Liver (tissue), 9 donors: ENCODE measurements around the gene TAL2. TPM values are rescaled to one million over a fixed set of nuclear protein-coding genes. Genes with fewer than 3 reads are reported as not detected.
A peak's percentile ranks its signal among the peaks of the same experiment; 100 is the strongest.

ENCODE experiments used
- DNase-seq: peaks from one replicate; pipeline ENCODE4 v3.0.0-alpha.2; 2017; ENCODE audit warnings: low spot score
- H3K27ac ChIP-seq, 2 donors: one replicate each; pipeline ENCODE4 v1.7.0; 2013; ENCODE audit warnings: inconsistent platforms in 2 of 2, low read length in 2 of 2, control low read depth in 1 of 2, low read depth in 1 of 2, mild to moderate bottlenecking in 1 of 2
- H3K27me3 ChIP-seq, 4 donors: one replicate each; pipeline versions ENCODE4 v1.6.1 to v1.7.0; 2013; ENCODE audit warnings: low read length in 3 of 4, inconsistent platforms in 1 of 4, mild to moderate bottlenecking in 1 of 4, moderate library complexity in 1 of 4; ENCODE audit not compliant: control insufficient read depth in 4 of 4, insufficient read depth in 4 of 4
- H3K36me3 ChIP-seq, 4 donors: one replicate each; pipeline versions ENCODE4 v1.6.1 to v1.7.0; 2013; ENCODE audit warnings: low read length in 3 of 4, mild to moderate bottlenecking in 3 of 4, low read depth in 1 of 4, moderate library complexity in 1 of 4; ENCODE audit not compliant: control insufficient read depth in 4 of 4, insufficient read depth in 3 of 4
- H3K4me1 ChIP-seq, 4 donors: one replicate each; pipeline versions ENCODE4 v1.6.1 to v1.7.0; 2013; ENCODE audit warnings: low read length in 3 of 4, mild to moderate bottlenecking in 3 of 4, moderate library complexity in 1 of 4; ENCODE audit not compliant: control insufficient read depth in 4 of 4, insufficient read depth in 4 of 4
- H3K4me3 ChIP-seq, 3 donors: one replicate each; pipeline versions ENCODE4 v1.6.1 to v1.7.0; 2013; ENCODE audit warnings: low read length in 3 of 3, control low read depth in 1 of 3, low read depth in 1 of 3, mild to moderate bottlenecking in 1 of 3
- H3K9ac ChIP-seq, 2 donors: one replicate each; pipeline ENCODE4 v1.7.0; 2013; ENCODE audit warnings: low read length in 2 of 2, mild to moderate bottlenecking in 2 of 2, moderate library complexity in 2 of 2, control low read depth in 1 of 2, low read depth in 1 of 2
- H3K9me3 ChIP-seq, 4 donors: one replicate each; pipeline versions ENCODE4 v1.6.1 to v1.7.0; 2013; ENCODE audit warnings: low read length in 3 of 4; ENCODE audit not compliant: control insufficient read depth in 4 of 4
- EGR1 ChIP-seq, 2 donors: IDR thresholded peaks; 2 replicates each; pipeline ENCODE4 v1.6.1; 2016 to 2018; ENCODE audit warnings: antibody characterized with exemption in 2 of 2, low read depth in 2 of 2
- FOXA2 ChIP-seq: IDR thresholded peaks from 2 replicates; pipeline ENCODE4 v1.6.1; 2016; ENCODE audit warnings: antibody characterized with exemption
- GABPA ChIP-seq, 2 donors: IDR thresholded peaks in 1 of 2; conservative IDR thresholded peaks in 1 of 2; 2 replicates each; pipeline ENCODE4 v1.6.1; 2016; ENCODE audit warnings: antibody characterized with exemption in 2 of 2, mild to moderate bottlenecking in 1 of 2, moderate library complexity in 1 of 2
- HNF4G ChIP-seq: IDR thresholded peaks from 2 replicates; pipeline ENCODE4 v1.6.1; 2016; ENCODE audit warnings: antibody characterized with exemption
- JUND ChIP-seq, 2 donors: IDR thresholded peaks; 2 replicates each; pipeline ENCODE4 v1.6.1; 2016; ENCODE audit warnings: antibody characterized with exemption in 2 of 2
- NR2F2 ChIP-seq: IDR thresholded peaks from 2 replicates; pipeline ENCODE4 v1.6.1; 2016; ENCODE audit warnings: antibody characterized with exemption
- RAD21 ChIP-seq, 2 donors: IDR thresholded peaks; 2 replicates each; pipeline ENCODE4 v1.6.1; 2016; ENCODE audit warnings: antibody characterized with exemption in 2 of 2, mild to moderate bottlenecking in 2 of 2
- RXRA ChIP-seq, 2 donors: IDR thresholded peaks; 2 replicates each; pipeline ENCODE4 v1.6.1; 2017 to 2018; ENCODE audit warnings: antibody characterized with exemption in 2 of 2, mild to moderate bottlenecking in 1 of 2
- SP1 ChIP-seq: IDR thresholded peaks from 2 replicates; pipeline ENCODE4 v1.6.1; 2018; ENCODE audit warnings: antibody characterized with exemption, mild to moderate bottlenecking
- TAF1 ChIP-seq: conservative IDR thresholded peaks from 2 replicates; pipeline ENCODE4 v1.6.1; 2016; ENCODE audit warnings: antibody characterized with exemption, mild to moderate bottlenecking
- YY1 ChIP-seq: IDR thresholded peaks from 2 replicates; pipeline ENCODE4 v1.6.1; 2016; ENCODE audit warnings: antibody characterized with exemption, mild to moderate bottlenecking
- WGBS: extraction: QIAGEN DNeasy Blood & Tissue Kit; methylation state at CpG from one replicate; pipeline ENCODE4 v1.1.7; 2013; 5-methylcytosine and 5-hydroxymethylcytosine counted together
- polyA plus RNA-seq, 2 donors: library from polyadenylated mRNA; stranded (reverse) in 1 of 2; unstranded in 1 of 2; fragments of 200-250 nt in 1 of 2; fragments of >200 nt in 1 of 2; fragmentation: Nextera tagmentation in 1 of 2; extraction: Ambion mirVana in 1 of 2; gene quantifications; one replicate each; pipeline versions ENCODE4 v1.2.1 to v1.2.3, GENCODE V29; 2013 to 2015
- total RNA-seq, 2 donors: library from RNA; depleted of rRNA; stranded (reverse); fragments of >200 nt; gene quantifications; one replicate each; pipeline ENCODE4 v1.2.3, GENCODE V29; 2014
- TF ChIP-seq, protein P1 (sequence below): IDR thresholded peaks from 2 replicates; pipeline ENCODE4 v1.6.1; 2016; ENCODE audit warnings: antibody characterized with exemption, mild to moderate bottlenecking
- TF ChIP-seq, protein P2 (sequence below): IDR thresholded peaks from 2 replicates; pipeline ENCODE4 v1.6.1; 2016; ENCODE audit warnings: antibody characterized with exemption
- TF ChIP-seq, protein P3 (sequence below): fragments of 150-350 bp; IDR thresholded peaks from 2 replicates; pipeline ENCODE4 v1.5.1; 2017; ENCODE audit warnings: improper control_type of control experiment, low read depth, low read length; ENCODE audit not compliant: missing input control
- TF ChIP-seq, protein P4 (sequence below): IDR thresholded peaks from 2 replicates; pipeline ENCODE4 v1.6.1; 2016; ENCODE audit warnings: antibody characterized with exemption
- donor health status: healthy.
- donor health status: healthy.
- donor health status: healthy.
- donor health status: healthy.
- donor health status: healthy.

Gene TAL2
- total and polyA plus RNA-seq, 4 donors = 0.19 to 0.20 TPM; not detected in 2

DNA sequence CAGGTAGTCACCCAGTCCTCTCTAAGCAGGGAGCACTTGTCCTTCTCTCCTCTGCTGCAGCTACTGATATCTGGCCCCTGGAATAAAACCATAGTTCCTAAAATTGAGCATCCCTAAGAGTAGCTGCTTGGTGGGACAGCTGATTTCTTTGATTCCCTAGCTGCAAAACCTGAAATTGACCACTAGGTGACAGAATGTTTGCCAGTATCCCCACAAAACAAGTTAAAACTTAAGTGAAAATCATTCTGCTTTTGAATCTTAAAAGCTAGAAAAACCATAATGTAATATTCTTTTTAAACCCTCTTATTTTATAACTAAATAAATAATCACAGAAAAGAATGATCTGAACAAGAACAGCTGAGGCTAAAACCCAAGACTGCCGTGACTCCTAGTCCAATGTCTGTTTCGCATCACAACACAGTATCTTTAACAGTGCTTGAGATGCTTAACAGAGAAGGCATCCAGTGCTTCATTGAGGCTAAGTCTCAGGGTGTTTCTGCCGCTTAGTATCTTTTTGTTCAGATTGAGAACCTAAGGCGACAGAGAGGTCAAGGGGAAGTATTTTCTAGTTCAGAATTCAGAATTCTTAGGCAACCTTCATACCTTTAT, 24.4 kb upstream of the TAL2 start:
- Histone ChIP-seq H3K4me1 (no peaks in the 10 kb centered on the region), H3K36me3 (peaks cover 0 to 2% (median 0%) of the 10 kb centered on the region in 4 donors), H3K9ac (no peak overlapping the region), H3K9me3 (no peaks in the 10 kb centered on the region), H3K4me3 (no peak overlapping the region), H3K27ac (no peak overlapping the region), H3K27me3 (no peaks in the 10 kb centered on the region)
- WGBS = 96% methylated on average over 4 of the region's 4 CpGs
- TF ChIP-seq, protein P1, sequence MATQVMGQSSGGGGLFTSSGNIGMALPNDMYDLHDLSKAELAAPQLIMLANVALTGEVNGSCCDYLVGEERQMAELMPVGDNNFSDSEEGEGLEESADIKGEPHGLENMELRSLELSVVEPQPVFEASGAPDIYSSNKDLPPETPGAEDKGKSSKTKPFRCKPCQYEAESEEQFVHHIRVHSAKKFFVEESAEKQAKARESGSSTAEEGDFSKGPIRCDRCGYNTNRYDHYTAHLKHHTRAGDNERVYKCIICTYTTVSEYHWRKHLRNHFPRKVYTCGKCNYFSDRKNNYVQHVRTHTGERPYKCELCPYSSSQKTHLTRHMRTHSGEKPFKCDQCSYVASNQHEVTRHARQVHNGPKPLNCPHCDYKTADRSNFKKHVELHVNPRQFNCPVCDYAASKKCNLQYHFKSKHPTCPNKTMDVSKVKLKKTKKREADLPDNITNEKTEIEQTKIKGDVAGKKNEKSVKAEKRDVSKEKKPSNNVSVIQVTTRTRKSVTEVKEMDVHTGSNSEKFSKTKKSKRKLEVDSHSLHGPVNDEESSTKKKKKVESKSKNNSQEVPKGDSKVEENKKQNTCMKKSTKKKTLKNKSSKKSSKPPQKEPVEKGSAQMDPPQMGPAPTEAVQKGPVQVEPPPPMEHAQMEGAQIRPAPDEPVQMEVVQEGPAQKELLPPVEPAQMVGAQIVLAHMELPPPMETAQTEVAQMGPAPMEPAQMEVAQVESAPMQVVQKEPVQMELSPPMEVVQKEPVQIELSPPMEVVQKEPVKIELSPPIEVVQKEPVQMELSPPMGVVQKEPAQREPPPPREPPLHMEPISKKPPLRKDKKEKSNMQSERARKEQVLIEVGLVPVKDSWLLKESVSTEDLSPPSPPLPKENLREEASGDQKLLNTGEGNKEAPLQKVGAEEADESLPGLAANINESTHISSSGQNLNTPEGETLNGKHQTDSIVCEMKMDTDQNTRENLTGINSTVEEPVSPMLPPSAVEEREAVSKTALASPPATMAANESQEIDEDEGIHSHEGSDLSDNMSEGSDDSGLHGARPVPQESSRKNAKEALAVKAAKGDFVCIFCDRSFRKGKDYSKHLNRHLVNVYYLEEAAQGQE = no peak
- TF ChIP-seq FOXA2 = no peak
- TF ChIP-seq, protein P2, sequence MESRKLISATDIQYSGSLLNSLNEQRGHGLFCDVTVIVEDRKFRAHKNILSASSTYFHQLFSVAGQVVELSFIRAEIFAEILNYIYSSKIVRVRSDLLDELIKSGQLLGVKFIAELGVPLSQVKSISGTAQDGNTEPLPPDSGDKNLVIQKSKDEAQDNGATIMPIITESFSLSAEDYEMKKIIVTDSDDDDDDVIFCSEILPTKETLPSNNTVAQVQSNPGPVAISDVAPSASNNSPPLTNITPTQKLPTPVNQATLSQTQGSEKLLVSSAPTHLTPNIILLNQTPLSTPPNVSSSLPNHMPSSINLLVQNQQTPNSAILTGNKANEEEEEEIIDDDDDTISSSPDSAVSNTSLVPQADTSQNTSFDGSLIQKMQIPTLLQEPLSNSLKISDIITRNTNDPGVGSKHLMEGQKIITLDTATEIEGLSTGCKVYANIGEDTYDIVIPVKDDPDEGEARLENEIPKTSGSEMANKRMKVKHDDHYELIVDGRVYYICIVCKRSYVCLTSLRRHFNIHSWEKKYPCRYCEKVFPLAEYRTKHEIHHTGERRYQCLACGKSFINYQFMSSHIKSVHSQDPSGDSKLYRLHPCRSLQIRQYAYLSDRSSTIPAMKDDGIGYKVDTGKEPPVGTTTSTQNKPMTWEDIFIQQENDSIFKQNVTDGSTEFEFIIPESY = no peak
- TF ChIP-seq, protein P3, sequence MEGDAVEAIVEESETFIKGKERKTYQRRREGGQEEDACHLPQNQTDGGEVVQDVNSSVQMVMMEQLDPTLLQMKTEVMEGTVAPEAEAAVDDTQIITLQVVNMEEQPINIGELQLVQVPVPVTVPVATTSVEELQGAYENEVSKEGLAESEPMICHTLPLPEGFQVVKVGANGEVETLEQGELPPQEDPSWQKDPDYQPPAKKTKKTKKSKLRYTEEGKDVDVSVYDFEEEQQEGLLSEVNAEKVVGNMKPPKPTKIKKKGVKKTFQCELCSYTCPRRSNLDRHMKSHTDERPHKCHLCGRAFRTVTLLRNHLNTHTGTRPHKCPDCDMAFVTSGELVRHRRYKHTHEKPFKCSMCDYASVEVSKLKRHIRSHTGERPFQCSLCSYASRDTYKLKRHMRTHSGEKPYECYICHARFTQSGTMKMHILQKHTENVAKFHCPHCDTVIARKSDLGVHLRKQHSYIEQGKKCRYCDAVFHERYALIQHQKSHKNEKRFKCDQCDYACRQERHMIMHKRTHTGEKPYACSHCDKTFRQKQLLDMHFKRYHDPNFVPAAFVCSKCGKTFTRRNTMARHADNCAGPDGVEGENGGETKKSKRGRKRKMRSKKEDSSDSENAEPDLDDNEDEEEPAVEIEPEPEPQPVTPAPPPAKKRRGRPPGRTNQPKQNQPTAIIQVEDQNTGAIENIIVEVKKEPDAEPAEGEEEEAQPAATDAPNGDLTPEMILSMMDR = peak; percentile 41
- peak; percentile 53 to 63 for TF ChIP-seq RAD21 (IDR thresholded peaks at IDR 0.05)
- TF ChIP-seq EGR1 (IDR thresholded peaks at IDR 0.05; ENCODE audit: low read depth in 2 of 2) = no peak
- TF ChIP-seq JUND (IDR thresholded peaks at IDR 0.05) = no peak
- TF ChIP-seq, protein P4, sequence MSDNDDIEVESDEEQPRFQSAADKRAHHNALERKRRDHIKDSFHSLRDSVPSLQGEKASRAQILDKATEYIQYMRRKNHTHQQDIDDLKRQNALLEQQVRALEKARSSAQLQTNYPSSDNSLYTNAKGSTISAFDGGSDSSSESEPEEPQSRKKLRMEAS = no peak
- no peak for TF ChIP-seq YY1
- TF ChIP-seq GABPA (IDR thresholded peaks at IDR 0.05 in 1 of 2, conservative IDR thresholded peaks at IDR 0.05 in 1 of 2) = no peak
- no peak for TF ChIP-seq HNF4G
- no peak for DNase-seq

DNA sequence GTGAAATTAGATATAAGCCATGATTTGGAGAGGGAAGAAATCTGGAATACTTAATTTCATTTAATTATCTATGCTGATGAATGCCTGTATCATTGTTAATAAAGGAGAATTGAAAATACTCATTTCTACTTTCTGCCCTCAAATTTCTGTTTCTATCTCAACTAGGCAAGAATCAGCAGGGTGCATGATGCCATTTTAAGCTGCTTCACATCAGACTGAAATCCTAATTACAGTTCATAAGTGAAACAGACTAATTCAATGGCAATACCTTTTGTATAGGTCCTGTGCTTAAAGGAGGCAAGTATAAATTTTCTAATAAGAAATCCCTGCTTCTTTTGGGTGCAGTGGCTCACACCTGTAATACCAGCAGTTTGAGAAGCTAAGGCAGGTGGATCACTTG, 22.3 kb upstream of the TAL2 start:
- no peak for TF ChIP-seq JUND (IDR thresholded peaks at IDR 0.05)
- TF ChIP-seq, protein P1 = no peak
- TF ChIP-seq GABPA (IDR thresholded peaks at IDR 0.05 in 1 of 2, conservative IDR thresholded peaks at IDR 0.05 in 1 of 2) = no peak
- TF ChIP-seq RXRA (IDR thresholded peaks at IDR 0.05) = no peak
- TF ChIP-seq RAD21 (IDR thresholded peaks at IDR 0.05) = no peak
- TF ChIP-seq TAF1 = no peak
- no peak for TF ChIP-seq HNF4G
- TF ChIP-seq SP1 = no peak
- no peak for TF ChIP-seq NR2F2
- H3K36me3 ChIP-seq = peaks cover 0 to under 1% (median 0%) of the 10 kb centered on the region in 4 donors
- H3K4me1 ChIP-seq = no peaks in the 10 kb centered on the region
- no peak for DNase-seq
- H3K27ac ChIP-seq = no peak overlapping the region
- no peaks in the 10 kb centered on the region for H3K9me3 ChIP-seq
- no peak overlapping the region for H3K9ac ChIP-seq
- H3K4me3 ChIP-seq = no peak overlapping the region
- H3K27me3 ChIP-seq = no peaks in the 10 kb centered on the region
